Hindlimb muscle (tissue), 1 donor: Measurements from ENCODE around the gene ANKRD34A. TPM values are rescaled to one million over a fixed set of nuclear protein-coding genes. Genes with fewer than 3 reads are reported as not detected.

Source experiments
- DNase-seq: peaks from one replicate; pipeline ENCODE4 v3.0.0-alpha.2; 2013
- polyA plus RNA-seq: library from polyadenylated mRNA; unstranded; fragments of 120-200 nt; gene quantifications from one replicate; pipeline ENCODE4 v1.2.1, GENCODE V29; 2013; ENCODE audit not compliant: insufficient read length

ANKRD34A gene
- polyA plus RNA-seq, 1 donor = 1.2 TPM

DNA sequence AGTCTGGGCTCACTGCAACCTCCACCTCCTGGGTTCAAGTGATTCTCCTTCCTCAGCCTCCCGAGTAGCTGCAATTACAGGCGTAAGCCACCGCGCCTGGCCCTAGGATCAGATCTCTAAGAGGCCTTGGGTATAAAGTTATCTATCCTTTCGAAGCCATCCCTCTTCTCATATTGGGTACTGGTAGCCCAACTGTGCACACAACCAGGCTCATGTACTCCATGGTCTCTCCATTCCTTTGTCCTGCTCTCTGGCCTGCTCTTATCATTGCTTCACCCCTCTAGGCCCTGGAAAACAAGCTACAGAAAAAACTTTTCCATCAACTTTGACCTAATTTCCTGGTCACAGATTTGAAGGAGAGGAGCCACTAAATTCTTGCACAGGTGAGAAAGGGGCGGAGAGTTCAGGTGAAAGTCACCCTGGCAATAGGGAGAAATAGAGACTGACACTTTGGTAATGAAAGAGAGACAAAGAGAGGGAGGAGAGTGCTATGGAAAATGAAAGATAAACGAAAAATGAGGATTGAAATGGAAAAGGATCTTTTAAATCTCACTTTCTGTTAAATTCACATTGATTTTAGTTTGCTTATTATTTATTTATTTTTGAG lies 26.0 kb upstream of the ANKRD34A start:
- no peak for DNase-seq

DNA sequence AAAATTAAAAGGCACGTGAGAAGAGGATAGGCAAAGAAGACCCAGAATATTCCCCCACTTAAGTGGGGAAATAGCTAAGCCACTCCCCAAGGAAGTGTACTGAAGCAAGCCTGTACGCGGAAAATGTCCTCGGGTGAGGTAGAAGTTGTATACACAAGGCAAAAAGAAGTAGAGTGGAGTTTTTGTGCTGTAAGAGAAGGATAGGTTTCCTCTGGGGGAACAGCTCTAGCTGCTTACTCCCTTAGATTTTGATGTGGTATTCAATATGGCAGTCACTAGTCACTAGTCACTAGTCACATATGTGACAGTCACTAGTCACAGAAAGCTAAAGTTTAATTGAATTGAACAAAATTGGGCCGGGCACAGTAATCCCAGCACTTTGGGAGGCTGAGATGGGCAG lies 24.4 kb upstream of the ANKRD34A start:
- no peak for DNase-seq

DNA sequence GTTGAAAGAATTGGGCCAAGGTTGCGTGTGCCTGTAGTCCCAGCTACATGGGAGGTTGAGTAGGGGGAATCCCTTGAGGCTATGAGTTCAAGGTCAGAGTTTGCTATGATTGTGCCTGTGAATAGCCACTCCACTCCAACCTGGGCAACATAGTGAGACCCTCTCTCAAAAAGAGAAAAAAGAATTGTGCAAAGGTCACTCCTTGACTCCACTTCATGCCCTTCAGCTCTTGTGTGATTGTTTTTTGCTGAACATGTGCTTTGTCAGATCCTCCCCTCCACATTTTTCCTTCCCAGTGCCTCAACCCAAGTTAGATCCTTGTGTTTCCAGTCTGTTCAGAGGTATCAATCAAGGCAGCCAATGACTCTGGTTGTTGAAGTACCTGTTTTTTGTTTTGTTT lies 23.6 kb upstream of the ANKRD34A start:
- no peak for DNase-seq

DNA sequence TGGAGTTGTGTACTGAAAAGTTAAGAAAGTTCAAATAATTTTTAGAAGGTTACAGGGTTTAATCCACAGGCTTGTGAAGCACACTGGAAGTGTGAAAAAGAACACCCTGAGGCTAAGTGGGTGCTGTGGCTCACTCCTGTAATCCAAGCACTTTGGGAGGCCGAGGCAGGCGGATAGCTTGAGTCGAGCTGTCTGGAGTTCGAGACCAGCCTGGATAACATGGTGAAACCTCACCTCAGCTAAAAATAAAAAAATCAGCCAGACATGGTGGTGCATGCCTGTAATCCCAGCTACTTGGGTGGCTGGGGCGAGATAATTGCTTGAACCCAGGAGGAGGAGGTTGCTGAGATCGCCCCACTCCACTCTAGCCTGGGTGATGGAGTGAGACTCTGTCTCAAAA lies 22.2 kb upstream of the ANKRD34A start:
- DNase-seq = no peak

DNA sequence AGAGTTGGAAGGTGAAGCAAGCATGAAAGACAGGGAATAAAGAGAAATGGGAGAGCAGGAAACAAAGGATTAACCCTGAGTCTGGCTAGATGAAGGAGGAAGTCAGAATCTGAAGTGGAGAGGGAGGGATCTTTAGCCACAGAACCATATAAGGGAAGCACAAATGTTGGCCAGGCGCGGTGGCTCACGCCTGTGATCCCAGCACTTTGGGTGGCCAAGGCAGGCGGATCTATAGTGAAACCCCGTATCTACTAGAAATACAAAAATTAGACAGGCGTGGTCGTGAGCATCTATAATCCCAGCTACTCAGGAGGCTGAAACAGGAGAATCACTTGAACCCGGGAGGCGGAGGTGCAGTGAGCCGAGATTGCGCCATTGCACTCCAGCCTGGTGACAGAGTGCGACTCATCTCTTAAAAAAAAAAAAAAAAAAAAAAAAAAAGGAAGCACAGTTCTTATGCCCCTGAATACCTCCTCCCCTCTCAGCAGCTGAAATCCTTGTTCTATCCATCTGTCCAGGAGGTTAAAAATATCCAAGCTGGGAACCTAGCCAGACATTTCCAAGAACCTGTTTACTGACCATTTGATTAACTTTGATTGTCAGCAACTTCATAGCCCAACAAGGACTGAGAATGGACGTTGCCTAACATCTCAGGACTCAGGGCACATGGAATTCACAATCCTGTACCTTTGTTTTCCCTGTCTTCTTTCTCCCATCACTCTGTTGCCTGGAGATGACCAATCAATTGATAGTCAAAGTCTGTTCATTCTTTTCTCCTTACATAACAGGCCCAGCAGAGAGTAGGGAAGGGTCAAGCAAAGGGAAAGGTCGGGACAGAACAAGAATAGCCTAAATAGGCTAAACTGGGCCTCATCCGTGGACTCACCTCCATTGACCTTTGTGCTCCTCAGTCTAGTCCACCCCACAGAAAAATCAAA lies 21.4 kb upstream of the ANKRD34A start:
- no peak for DNase-seq

DNA sequence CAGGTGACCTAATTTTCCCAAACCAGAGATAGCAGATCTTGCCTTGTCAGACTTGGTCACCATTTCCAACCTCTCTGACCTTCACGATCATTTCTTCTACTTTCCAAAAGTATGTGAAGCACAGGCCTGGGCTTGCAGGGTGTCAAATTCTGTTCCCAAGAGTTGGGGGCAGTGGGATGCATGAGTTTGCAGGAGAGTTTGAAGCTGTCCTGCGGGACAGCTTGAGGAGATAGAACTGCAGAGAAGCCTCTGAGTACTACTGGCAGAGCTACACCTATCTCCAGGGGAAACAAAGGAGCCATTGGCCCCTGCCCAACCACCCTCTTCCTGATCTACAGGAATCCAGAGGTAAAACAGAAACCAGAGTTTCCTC lies 20.7 kb upstream of the ANKRD34A start:
- no peak for DNase-seq

DNA sequence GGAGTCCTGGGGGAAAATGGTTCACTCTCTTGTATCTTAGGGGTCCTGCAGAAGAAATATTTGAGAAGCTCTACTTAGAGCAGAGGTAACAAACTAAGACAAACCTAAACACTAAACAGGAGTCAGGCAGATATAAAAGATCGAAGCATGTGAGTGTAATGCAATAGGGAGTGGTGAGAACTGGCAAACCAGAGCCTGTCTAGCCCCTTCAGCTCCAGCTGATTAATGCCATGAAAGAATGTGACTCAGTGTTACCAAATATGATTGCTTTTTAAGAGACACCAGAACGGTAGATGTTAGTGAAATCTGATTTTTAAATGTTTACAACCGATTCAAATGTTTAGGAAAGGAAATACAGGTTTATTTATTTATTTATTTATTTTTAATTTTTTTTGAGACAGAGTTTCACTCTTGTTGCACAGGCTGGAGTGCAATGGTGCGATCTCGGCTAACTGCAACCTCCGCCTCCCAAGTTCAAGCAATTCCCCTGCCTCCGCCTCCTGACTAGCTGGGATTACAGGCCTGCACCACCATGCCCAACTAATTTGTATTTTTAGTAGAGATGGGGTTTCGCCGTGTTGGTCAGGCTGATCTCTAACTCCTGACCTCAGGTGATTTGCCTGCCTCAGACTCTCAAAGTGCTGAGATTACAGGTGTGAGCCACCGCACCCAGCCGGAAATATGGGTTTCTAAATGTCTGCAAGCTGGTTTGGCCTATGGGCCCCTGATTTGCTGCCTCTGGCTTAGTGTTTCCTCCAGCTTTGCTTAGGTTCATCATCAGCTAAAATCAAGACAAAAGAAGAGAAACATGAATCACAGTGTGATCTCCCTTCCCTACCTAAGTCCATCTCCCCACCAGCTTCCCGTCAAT lies 19.8 kb upstream of the ANKRD34A start:
- DNase-seq = no peak

DNA sequence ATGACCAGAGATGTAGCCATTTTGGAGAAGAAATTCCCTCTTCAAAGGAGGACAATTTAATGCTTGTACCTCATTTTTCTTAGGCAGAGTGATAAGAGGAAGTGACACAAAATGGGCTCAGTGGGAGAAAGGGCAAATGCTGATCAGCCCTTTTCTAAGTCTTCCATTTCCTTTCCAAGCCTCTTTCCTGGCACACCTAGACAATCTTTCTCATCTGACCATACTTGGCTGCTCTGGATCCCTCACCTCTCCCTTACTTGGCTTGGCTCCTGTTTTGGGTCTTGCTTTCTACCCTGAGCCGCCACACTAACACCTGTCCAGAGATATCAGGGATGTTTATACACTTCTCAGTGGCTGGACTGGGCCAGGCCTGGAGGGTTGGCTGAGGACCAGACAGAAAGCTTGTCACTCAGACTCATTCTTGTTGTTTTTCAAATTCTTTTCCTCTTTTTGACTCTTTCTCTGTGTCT lies 18.9 kb upstream of the ANKRD34A start:
- DNase-seq = no peak

DNA sequence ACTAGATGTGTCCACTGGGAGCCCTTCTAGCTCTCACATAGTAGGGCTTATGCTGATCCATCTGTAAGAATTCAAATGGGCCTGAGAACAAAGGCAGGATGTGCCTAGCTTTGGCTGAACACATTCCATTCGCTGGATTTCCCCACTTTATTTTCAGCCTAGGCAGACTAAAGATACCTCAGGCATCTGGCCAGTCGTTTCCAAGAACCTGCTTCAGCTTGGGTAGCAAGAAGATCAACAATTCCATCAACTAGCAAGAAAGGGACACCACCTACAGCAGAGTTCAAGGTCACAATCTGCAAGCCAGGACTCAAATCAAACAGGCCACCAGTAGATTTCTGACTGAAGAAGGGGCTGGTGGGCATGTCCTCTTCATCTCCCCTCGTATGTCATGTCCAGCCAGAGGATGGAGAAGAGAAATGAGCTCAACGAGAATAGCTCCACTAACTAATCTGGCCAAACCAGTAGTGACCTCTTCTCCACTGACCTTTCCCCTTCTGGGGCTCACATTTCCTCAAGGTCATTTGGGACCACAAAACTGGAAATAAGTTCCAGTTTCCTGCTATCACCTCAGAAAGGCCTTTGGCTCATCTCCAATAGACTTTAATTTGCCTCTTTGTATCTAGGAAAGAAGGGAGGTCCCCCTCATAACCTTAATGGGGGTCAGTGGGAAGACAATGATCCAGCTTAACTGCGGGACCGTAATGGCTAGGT lies 17.8 kb upstream of the ANKRD34A start:
- DNase-seq = no peak

DNA sequence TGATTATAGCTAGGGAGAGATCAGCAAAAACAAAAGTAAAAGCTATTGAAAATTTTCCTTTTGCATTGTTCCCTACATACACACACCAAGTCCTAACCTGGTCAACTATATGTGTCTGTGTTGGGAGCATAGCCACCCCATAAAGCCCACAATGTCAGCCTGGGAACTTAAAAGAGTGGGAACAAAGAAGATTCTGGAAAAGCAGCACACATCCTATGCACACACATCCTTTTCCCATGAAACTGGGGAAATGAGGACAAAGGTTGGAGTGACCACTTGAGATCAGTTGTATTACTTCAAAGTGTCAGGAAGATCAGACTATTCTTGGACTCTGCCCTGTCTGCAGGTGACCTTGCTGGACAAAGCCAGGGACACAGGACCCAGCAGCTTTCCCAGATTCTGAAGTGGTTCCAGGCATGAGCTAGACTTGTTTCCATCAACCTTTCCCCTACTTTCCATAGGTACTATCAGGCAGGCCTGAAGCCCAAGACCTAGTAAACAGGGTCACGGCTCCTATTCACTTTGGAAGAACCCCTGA lies 16.2 kb upstream of the ANKRD34A start:
- DNase-seq = no peak

DNA sequence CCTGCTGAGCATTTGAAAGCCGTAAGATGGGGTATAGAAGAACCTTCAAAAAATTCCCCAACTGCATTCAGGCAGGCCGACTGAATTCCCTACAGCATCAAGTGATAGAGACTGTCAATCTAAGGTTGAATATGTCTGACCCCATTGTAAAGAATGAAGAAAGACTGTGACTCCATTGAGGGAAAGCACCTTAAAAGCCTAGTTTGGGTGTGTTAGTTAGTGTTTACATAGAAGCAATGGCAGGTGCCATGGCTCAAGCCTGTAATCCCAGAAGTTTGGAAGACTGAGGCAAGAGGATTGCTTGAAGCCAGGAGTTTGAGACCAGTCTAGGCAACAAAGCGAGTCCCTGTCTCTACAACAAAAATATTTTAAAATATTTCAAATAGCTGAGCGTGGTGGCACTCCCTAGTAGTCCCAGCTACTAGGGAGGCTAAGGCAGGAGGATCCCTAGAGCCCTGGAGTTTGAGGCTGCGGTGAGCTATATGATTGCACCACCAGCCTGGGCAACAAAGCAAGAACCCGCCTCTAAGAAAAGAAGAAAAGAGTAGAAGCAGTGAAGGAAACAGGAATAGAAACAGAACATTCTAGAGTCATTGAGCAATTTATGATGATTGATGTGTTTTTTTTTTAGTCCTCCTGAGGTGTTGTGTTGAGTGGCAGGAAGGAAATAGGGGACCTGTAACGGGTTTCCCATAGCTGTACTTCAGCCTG lies 15.5 kb upstream of the ANKRD34A start:
- DNase-seq = no peak

DNA sequence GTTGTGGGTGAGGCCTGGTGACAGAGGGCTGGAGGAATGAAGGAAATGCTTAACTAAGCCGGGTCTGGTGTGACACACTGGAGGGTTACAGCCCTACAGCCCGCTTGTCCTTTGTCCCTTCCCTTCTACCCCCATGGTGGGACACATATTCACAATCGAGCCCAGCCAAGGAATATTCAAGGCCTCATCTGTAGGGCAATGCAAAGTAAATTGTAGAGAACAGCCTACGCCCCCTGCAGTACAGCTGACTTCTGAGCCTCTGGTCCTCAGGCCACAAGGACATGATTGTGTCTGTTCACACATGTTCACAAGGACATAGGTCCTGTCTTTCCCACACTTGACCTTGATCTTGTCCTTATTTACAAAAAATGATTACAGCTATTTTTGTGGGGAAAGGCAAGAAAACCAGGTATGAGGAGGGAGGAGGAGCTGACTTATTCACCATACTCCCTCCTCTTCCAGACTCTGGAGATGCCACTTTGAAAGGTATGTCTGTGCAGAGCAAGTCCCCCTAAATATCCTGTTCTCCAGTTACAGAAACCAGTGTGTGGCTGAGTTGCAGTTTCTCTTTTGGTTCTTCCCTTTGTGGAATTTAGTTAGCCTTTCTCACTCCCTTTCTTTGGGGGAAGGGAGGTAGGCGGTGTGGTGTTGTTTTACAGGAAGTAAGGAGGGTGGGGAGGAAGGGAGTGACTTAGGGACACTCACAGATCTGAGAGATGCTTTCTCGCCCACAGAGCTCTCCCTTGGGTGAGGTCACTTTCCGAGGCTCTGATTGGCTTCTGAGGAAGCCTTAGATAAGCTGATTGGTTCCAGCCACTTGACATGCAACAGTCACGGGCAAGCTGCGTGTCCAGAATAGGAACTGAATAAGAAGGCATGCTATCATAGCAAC lies 14.7 kb upstream of the ANKRD34A start:
- peak; percentile 96 for DNase-seq

DNA sequence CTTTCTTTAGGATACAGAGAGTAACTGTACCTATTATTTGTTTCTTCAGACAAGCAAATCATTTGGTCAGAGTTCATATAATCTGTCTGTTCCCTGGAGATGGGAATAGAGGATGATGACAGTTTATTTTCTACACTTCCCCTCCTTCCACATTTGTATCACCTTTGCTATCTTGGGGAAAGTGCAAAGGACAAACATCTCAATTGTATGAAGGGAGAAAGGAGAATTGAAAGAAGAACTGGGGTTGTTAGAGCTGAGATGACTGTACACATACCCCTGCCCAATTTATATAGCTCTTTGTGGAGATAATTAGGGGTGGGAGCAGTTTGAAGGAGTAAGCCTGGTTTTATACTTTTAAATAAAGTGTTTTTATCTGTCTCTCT lies 14.1 kb upstream of the ANKRD34A start:
- no peak for DNase-seq

DNA sequence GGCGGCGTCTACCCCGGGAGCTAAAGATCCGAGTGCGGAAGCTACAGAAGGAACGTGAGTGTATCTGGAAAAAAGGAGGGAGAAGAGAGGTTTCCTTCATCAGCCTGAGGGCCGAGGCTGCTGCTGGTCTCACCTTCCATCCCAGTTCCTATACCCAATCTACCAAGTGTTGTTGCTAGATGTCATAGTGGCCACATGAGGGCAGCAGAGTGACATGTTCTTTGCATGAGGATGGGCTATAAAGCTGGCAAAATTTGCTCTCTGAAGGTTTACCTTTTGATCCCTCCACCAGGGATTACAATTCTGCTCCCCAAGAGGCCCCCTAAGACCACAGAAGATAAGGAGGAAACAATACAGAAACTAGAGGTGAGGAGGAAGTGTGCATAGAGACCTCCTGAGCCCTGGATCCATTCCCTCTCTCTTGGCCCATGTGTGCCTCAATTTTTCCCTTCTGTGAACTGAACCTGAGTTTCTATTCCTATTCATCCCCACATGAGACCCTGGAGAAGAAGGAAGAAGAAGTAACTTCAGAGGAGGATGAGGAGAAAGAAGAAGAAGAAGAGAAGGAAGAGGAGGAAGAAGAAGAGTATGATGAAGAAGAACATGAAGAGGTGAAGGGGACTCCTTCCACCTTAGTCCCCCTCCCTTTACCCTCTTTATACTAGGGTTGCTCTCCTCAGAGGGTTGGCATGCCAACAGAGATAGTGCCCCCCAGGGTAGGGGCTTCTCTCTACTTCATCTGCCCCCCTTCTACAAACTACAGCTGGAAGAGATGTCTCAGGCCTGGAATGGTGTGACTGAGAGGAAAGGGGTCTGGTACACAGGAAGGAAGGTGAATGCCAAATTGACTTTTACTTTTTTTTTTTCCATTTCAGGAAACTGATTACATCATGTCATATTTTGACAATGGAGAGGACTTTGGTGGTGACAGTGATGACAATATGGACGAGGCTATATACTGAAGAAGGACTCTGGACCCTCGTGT lies 13.4 kb upstream of the ANKRD34A start:
- peak; percentile 86 for DNase-seq

DNA sequence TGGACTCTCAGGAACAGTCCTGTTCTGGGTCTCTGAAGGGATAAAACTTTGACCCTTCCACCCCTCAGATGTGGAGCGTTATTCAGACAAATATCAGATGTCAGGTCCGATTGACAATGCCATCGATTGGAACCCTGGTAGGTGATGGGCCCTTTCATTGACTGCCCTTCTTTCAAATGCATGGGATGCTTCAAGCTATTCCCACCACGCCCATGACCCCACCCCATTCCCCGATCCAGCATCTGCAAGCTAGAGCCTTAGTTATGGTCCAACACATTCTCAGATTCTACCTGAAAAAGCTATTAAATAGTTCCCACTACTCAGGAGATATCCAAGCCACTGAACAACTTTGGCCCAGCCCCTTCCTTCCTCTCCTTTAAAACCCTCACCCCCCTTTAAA lies 12.6 kb upstream of the ANKRD34A start:
- DNase-seq = no peak

DNA sequence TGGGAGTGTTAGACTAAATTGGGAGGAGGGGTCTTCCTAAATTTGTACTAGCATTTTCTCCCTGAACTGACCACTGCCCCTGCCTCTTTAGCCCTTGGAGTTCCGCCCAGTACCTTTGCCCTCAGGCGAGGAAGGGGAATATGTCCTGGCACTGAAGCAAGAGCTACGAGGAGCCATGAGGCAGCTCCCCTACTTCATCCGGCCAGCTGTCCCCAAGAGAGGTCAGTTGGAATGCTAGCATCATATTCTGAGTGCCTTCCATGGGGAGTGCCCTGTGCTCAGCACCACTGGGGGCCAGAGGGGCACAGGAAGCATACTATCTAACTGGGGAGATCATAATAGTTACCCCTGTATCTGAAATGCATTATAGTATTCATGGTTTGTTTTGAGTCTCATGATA lies 10.8 kb upstream of the ANKRD34A start:
- DNase-seq = no peak

DNA sequence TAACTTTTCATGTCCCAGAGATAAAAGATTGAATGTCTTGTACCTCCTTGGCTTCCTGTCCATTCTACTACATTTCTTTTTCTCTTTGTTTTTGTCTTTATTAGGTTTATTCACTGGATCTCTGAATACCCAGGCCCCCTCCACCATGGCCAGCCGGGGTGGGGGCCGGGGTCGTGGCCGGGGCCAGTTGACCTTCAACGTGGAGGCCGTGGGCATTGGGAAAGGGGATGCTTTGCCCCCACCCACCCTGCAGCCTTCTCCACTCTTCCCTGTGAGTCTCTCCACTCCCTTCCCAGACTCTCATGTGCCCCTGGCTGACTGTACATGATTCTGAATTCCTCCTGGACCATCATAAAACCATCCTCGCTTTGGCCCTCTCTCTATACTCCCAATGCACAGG lies 10.3 kb upstream of the ANKRD34A start:
- DNase-seq = no peak

DNA sequence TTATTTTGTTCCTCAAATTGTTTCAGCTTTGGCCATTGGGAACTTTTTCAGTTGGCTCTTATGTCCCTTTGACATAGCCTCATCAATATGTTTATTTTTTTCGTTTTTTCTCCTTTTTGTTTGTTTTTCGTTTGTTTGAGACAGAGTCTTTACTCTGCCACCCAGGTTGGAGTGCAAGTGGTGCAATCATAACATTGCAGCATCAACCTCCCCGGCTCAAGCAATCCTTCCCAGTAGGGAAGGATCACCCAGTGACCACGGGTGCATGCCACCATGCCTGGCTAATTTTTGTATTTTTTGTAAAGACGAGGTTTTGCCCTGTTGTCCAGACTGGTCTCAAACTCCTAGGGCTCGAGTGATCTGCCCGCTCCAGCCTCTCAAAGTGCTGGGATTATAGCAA lies 8.2 kb upstream of the ANKRD34A start:
- DNase-seq = no peak

DNA sequence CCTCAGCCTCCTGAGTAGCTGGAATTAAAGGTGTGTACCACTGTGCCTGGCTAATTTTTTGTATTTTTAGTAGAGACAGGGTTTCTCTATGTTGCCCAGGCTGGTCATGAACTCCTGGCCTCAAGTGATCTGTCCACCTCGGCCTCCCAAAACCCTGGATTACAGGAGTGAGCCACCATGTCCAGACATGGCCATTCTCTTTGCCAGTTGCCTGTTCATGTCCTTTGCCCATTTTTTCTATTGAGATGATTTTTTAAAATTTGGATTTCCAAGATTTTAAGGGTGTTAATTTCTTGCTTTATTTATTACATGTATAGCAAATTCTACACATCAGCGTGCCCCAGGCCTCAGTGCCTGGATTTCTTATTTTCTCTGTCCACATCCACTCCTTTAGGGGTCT lies 2.9 kb upstream of the ANKRD34A start:
- DNase-seq = no peak
